H9 (cell line): ENCODE data around the gene SFXN5. TPM values are rescaled to one million over a fixed set of nuclear protein-coding genes. Genes with fewer than 3 reads are reported as not detected.

ENCODE experiments used
- DNase-seq: peaks from one replicate; pipeline ENCODE4 v3.0.0-alpha.2; 2017
- H2AFZ ChIP-seq: one replicate; pipeline ENCODE4 v1.6.1; 2013; ENCODE audit warnings: mild to moderate bottlenecking, low read length, control low read depth, moderate library complexity
- H2AK5ac ChIP-seq: 2 replicates; pipeline ENCODE4 v1.6.1; 2013; ENCODE audit warnings: low read length, control low read depth, mixed read lengths; ENCODE audit not compliant: insufficient read length
- H2BK120ac ChIP-seq: one replicate; pipeline ENCODE4 v1.6.1; 2013; ENCODE audit warnings: low read depth, mild to moderate bottlenecking, low read length, control low read depth, inconsistent platforms; ENCODE audit not compliant: poor library complexity, severe bottlenecking
- H2BK12ac ChIP-seq: 2 replicates; pipeline ENCODE4 v1.6.1; 2013; ENCODE audit warnings: low read length, control low read depth, mixed read lengths, low read depth; ENCODE audit not compliant: insufficient read length
- H2BK15ac ChIP-seq: 2 replicates; pipeline ENCODE4 v1.6.1; 2013; ENCODE audit warnings: low read depth, low read length, control low read depth
- H2BK20ac ChIP-seq: one replicate; pipeline ENCODE4 v1.6.1; 2013; ENCODE audit warnings: low read depth, mild to moderate bottlenecking, low read length, control low read depth, inconsistent platforms; ENCODE audit not compliant: poor library complexity, severe bottlenecking
- H2BK5ac ChIP-seq: 2 replicates; pipeline ENCODE4 v1.6.1; 2013; ENCODE audit warnings: low read length, control low read depth, mixed read lengths; ENCODE audit not compliant: insufficient read length
- H3K14ac ChIP-seq: 2 replicates; pipeline ENCODE4 v1.6.1; 2013; ENCODE audit warnings: low read length, control low read depth; ENCODE audit not compliant: insufficient read depth
- H3K18ac ChIP-seq: 2 replicates; pipeline ENCODE4 v1.6.1; 2013; ENCODE audit warnings: low read depth, mild to moderate bottlenecking, mixed read lengths, low read length, control low read depth; ENCODE audit not compliant: insufficient read length
- H3K23ac ChIP-seq: 2 replicates; pipeline ENCODE4 v1.6.1; 2013; ENCODE audit warnings: low read length, control low read depth, mixed read lengths, low read depth; ENCODE audit not compliant: insufficient read length
- H3K23me2 ChIP-seq: 2 replicates; pipeline ENCODE4 v1.6.1; 2013; ENCODE audit warnings: low read depth, mild to moderate bottlenecking, mixed read lengths, low read length, control low read depth; ENCODE audit not compliant: insufficient read length, poor library complexity, severe bottlenecking
- H3K27ac ChIP-seq: 2 replicates; pipeline ENCODE4 v1.5.1; 2013; ENCODE audit warnings: low read length, control low read depth, mixed read lengths, low read depth; ENCODE audit not compliant: insufficient read length
- H3K27me3 ChIP-seq: 2 replicates; pipeline ENCODE4 v1.6.1; 2013; ENCODE audit warnings: low read length, control low read depth, inconsistent platforms; ENCODE audit not compliant: insufficient read depth
- H3K4ac ChIP-seq: 2 replicates; pipeline ENCODE4 v1.6.1; 2013; ENCODE audit warnings: low read depth, mild to moderate bottlenecking, control low read depth, inconsistent platforms, low read length, moderate library complexity
- H3K4me1 ChIP-seq: 2 replicates; pipeline ENCODE4 v1.6.1; 2013; ENCODE audit warnings: low read length, control low read depth, inconsistent platforms; ENCODE audit not compliant: insufficient read depth
- H3K4me2 ChIP-seq: 2 replicates; pipeline ENCODE4 v1.6.1; 2013; ENCODE audit warnings: low read length, control low read depth, mixed read lengths; ENCODE audit not compliant: insufficient read length, insufficient read depth
- H3K56ac ChIP-seq: 2 replicates; pipeline ENCODE4 v1.6.1; 2013; ENCODE audit warnings: low read depth, mild to moderate bottlenecking, mixed read lengths, low read length, control low read depth; ENCODE audit not compliant: insufficient read length
- H3K79me1 ChIP-seq: 2 replicates; pipeline ENCODE4 v1.6.1; 2013; ENCODE audit warnings: low read depth, mild to moderate bottlenecking, moderate library complexity, low read length, control low read depth, inconsistent platforms; ENCODE audit not compliant: insufficient read depth, poor library complexity, severe bottlenecking
- H3K79me2 ChIP-seq: 2 replicates; pipeline ENCODE4 v1.6.1; 2013; ENCODE audit warnings: low read length, control low read depth, inconsistent platforms; ENCODE audit not compliant: insufficient read depth
- H3K9ac ChIP-seq: 2 replicates; pipeline ENCODE4 v1.6.1; 2013; ENCODE audit warnings: low read length, control low read depth, mixed read lengths; ENCODE audit not compliant: insufficient read length; ENCODE audit errors: extremely low read depth
- H3K9me3 ChIP-seq: one replicate; pipeline ENCODE4 v1.6.1; 2013; ENCODE audit warnings: low read depth, low read length, inconsistent platforms; ENCODE audit not compliant: control insufficient read depth
- H3T11ph ChIP-seq: one replicate; pipeline ENCODE4 v1.6.1; 2013; ENCODE audit warnings: mild to moderate bottlenecking, low read length, control low read depth, inconsistent platforms
- H4K20me1 ChIP-seq: one replicate; pipeline ENCODE4 v1.6.1; 2013; ENCODE audit not compliant: control insufficient read depth, insufficient read length, insufficient read depth
- H4K5ac ChIP-seq: 2 replicates; pipeline ENCODE4 v1.6.1; 2013; ENCODE audit warnings: low read depth, mild to moderate bottlenecking, mixed read lengths, low read length, control low read depth; ENCODE audit not compliant: insufficient read length
- H4K8ac ChIP-seq: replicated peaks from 2 replicates; pipeline ENCODE4 v1.6.1; 2013; ENCODE audit warnings: low read length, control low read depth, mixed read lengths, low read depth; ENCODE audit not compliant: insufficient read length
- H4K91ac ChIP-seq: 2 replicates; pipeline ENCODE4 v1.6.1; 2013; ENCODE audit warnings: low read depth, mild to moderate bottlenecking, moderate library complexity, mixed read lengths, low read length, control low read depth; ENCODE audit not compliant: insufficient read length
- H3K27ac Mint-ChIP-seq, 3 experiments: 2 replicates in 2 of 3; 3 replicates in 1 of 3; pipeline ENCODE4 v1.8.0; 2020 to 2021; ENCODE audit warnings: mixed read lengths in 3 of 3, mild to moderate bottlenecking in 1 of 3, moderate library complexity in 1 of 3
- H3K27me3 Mint-ChIP-seq: 2 replicates; pipeline ENCODE4 v1.8.0; 2021; ENCODE audit warnings: low read depth, mild to moderate bottlenecking, moderate library complexity, mixed read lengths
- H3K36me3 Mint-ChIP-seq, 3 experiments: 2 replicates in 2 of 3; 3 replicates in 1 of 3; pipeline ENCODE4 v1.8.0; 2020 to 2021; ENCODE audit warnings: low read depth in 3 of 3, mixed read lengths in 3 of 3; ENCODE audit not compliant: insufficient read depth in 1 of 3
- H3K4me1 Mint-ChIP-seq, 2 experiments: 2 replicates each; pipeline ENCODE4 v1.8.0; 2020; ENCODE audit warnings: mixed read lengths in 2 of 2
- H3K4me3 Mint-ChIP-seq, 2 experiments: 2 replicates in 1 of 2; 3 replicates in 1 of 2; pipeline ENCODE4 v1.8.0; 2020 to 2021; ENCODE audit warnings: mild to moderate bottlenecking in 2 of 2, mixed read lengths in 2 of 2, moderate library complexity in 1 of 2
- H3K9me3 Mint-ChIP-seq, 2 experiments: 2 replicates in 1 of 2; 3 replicates in 1 of 2; pipeline ENCODE4 v1.8.0; 2020; ENCODE audit warnings: mild to moderate bottlenecking in 2 of 2, mixed read lengths in 2 of 2, moderate library complexity in 1 of 2
- WGBS: extraction: QIAGEN DNeasy Blood & Tissue Kit; methylation state at CpG from one replicate; pipeline ENCODE4 v1.1.7; 2013; ENCODE audit warnings: missing lambda C conversion rate, low lambda C conversion rate, mixed read lengths; ENCODE audit not compliant: insufficient read length; ENCODE audit errors: extremely low coverage; 5-methylcytosine and 5-hydroxymethylcytosine counted together
- total RNA-seq: library from RNA; stranded (reverse); gene quantifications from 2 replicates; pipeline ENCODE4 v1.2.1, GENCODE V29; 2021
- TF ChIP-seq, protein P1 (sequence below): fragments of 200-600 bp; sonication (generic); conservative IDR thresholded peaks from 3 replicates; pipeline ENCODE4 v1.8.0; 2021; ENCODE audit warnings: antibody characterized with exemption, mild to moderate bottlenecking

The SFXN5 gene
- total RNA-seq, 1 experiment from 2014 or later, result 30.9 TPM

DNA sequence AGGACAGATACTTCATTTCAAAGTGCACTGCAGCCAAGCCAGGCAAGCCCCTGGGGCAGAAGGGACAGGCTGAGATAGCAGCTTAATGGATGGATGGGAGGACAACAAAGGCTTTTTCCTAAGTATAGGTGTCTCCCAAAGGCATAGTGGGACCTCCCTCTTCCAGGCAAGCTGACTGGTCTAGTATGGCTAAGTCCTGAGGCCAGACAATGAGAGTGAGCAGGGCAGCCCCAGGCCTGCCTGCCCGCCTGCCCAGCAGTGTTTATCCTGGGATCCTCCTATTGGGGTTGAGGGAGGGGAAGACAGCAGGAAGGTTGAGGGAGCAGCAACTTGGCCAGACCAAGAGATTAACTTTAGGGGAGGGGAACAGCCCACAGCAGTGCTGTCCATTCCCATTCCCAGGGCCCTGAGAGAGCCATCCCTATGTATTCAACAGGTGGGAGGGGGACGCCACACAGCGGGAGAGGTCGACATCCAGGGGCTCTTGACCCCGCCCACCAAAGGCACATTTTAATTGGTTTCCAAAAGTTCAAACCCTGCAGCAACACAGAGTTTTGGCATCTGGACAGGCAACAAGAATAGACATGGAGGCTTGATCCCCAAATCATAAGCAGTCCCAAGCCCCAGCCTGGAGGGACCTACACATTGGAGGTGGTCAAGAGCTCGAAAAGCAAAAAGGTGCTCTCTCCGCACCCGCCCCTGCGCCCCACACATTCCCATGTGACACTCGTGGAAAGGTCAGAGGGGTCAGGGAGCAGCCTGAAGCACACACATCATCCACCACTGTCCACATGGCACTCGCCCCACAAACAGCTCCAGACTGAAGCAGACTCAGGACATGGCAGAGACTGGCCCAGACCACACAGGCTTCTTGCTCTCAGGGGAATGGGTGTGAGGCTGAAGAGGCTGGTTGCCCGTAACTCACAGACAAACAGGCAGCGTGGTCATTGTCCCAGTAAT is 2.9 kb upstream of the SFXN5 start:
- Mint-ChIP-seq H3K27ac (no peak overlapping the region), H3K36me3 (peaks cover 0 to 13% (median 4%) of the 10 kb centered on the region in 3 experiments; a peak in 3 of 7 replicates), H3K9me3 (no peaks in the 10 kb centered on the region), H3K4me1 (peaks cover 14 to 16% of the 10 kb centered on the region in 2 experiments), H3K4me3 (no peak overlapping the region), H3K27me3 (peaks cover 6% of the 10 kb centered on the region)
- WGBS, result no CpG with 5 or more reads among the region's 13 CpGs
- H2BK120ac ChIP-seq, result no peak overlapping the region
- no peak for DNase-seq
- no peak overlapping the region for H4K91ac ChIP-seq
- peaks cover 5% of the 10 kb centered on the region; the same call in 1 of the 2 replicates for H3K79me2 ChIP-seq
- no peak overlapping the region for H2AK5ac ChIP-seq
- no peak overlapping the region for H3T11ph ChIP-seq
- no peak overlapping the region for H2AFZ ChIP-seq
- no peak overlapping the region for H3K4ac ChIP-seq
- no peak overlapping the region for H3K4me2 ChIP-seq
- H4K5ac ChIP-seq, result no peak overlapping the region
- H2BK20ac ChIP-seq, result no peak overlapping the region
- no peaks in the 10 kb centered on the region for H3K27me3 ChIP-seq
- H3K56ac ChIP-seq, result no peak overlapping the region
- no peak overlapping the region; the same call in 1 of the 2 replicates for H3K14ac ChIP-seq
- H3K18ac ChIP-seq, result no peak overlapping the region
- H4K20me1 ChIP-seq, result peaks cover 2% of the 10 kb centered on the region
- no peak overlapping the region for H3K9ac ChIP-seq
- TF ChIP-seq, protein P1, sequence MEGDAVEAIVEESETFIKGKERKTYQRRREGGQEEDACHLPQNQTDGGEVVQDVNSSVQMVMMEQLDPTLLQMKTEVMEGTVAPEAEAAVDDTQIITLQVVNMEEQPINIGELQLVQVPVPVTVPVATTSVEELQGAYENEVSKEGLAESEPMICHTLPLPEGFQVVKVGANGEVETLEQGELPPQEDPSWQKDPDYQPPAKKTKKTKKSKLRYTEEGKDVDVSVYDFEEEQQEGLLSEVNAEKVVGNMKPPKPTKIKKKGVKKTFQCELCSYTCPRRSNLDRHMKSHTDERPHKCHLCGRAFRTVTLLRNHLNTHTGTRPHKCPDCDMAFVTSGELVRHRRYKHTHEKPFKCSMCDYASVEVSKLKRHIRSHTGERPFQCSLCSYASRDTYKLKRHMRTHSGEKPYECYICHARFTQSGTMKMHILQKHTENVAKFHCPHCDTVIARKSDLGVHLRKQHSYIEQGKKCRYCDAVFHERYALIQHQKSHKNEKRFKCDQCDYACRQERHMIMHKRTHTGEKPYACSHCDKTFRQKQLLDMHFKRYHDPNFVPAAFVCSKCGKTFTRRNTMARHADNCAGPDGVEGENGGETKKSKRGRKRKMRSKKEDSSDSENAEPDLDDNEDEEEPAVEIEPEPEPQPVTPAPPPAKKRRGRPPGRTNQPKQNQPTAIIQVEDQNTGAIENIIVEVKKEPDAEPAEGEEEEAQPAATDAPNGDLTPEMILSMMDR, result no peak
- no peak overlapping the region for H3K27ac ChIP-seq
- no peak overlapping the region for H4K8ac ChIP-seq
- no peaks in the 10 kb centered on the region for H3K9me3 ChIP-seq
- no peaks in the 10 kb centered on the region for H3K79me1 ChIP-seq
- 0 out of 2 replicates have a peak, but pooled peaks cover 2% of the 10 kb centered on the region for H3K4me1 ChIP-seq
- H3K23me2 ChIP-seq, result peaks cover 7% of the 10 kb centered on the region
- no peak overlapping the region for H2BK5ac ChIP-seq
- no peak overlapping the region for H2BK15ac ChIP-seq
- H2BK12ac ChIP-seq, result no peak overlapping the region
- no peak overlapping the region for H3K23ac ChIP-seq
